ENCODE data around the gene RPS27. TPM values are rescaled to one million over a fixed set of nuclear protein-coding genes. Genes with fewer than 3 reads are reported as not detected.
A peak's percentile ranks its signal among the peaks of the same experiment; 100 is the strongest.

RPS27 gene
- total and polyA plus RNA-seq, 2 of the 13 experiments (the other 11 are each of a cell fraction or from before 2014, with no cell fraction given), result 3,737 to 9,964 TPM

DNA sequence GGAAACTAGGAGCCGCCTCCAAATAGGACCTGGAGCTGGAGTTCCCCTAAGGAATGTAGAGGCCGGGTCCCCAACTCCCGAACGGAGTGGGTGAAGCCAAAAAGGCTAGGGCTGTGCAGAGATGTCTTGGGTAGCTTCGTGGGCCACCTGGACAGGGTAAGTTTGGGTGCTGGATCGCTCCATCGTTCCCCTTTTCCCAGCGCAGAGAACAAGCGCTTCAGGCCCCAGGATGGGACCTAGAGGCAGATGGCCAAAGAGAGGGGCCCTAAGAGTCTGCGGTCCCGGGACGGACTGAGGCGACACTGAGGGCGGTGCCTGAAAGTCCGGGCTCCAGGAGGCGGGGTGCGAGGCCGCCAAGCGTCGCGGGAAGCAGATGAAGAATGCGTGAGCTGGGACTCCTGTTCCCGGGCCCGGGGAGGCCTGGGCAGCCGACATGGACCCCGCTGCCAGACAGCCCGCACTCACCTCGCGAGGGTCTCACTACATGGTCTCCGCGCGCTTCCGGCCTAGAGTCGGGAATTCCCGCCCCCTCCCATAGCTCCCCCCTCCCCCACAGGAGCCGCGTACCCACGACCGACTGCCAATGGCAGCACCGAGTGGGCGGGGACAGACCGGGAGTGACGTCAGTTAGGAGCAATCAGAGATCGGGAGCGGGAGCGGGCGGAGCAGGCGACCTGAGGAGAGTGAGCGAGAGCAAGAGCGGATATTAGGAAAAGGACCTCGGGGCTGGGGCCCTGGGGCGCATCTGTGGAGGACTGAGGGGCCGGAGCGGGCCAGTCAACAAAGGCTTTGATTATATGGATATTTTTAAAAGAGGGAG lies 27.3 kb upstream of the RPS27 start, which contains the start of gene SLC39A1 (continued):
- TF ChIP-seq ZNF432 (CRISPR knock-in tag; IDR thresholded peaks at IDR 0.05; ENCODE audit: borderline replicate concordance) (no peak), GABPB1 (CRISPR knock-in tag; IDR thresholded peaks at IDR 0.05) (peak; percentile 90), AKAP8 (CRISPR knock-in tag; IDR thresholded peaks at IDR 0.05) (no peak), SOX6 (IDR thresholded peaks at IDR 0.05) (no peak), SOX6 (CRISPR knock-in tag; IDR thresholded peaks at IDR 0.05) (no peak; the same call in none of the 2 replicates), PHF5A (CRISPR knock-in tag; IDR thresholded peaks at IDR 0.05; ENCODE audit: low read depth, unreplicated experiment) (no peak), ARNT2 (CRISPR knock-in tag; IDR thresholded peaks at IDR 0.05; ENCODE audit: low read depth) (no peak), REXO4 (CRISPR knock-in tag; IDR thresholded peaks at IDR 0.05; ENCODE audit: borderline replicate concordance) (no peak), ZNF234 (CRISPR knock-in tag; conservative IDR thresholded peaks at IDR 0.05) (no peak), ZNF430 (CRISPR knock-in tag; IDR thresholded peaks at IDR 0.05) (no peak; the same call in 1 of the 2 replicates), ZNF770 (CRISPR knock-in tag; IDR thresholded peaks at IDR 0.05) (no peak), ZFP1 (CRISPR knock-in tag; IDR thresholded peaks at IDR 0.05) (no peak), ZNF484 (CRISPR knock-in tag; IDR thresholded peaks at IDR 0.05; ENCODE audit: borderline replicate concordance, low read depth) (no peak), ZNF12 (CRISPR knock-in tag; IDR thresholded peaks at IDR 0.05) (no peak), CC2D1A (CRISPR knock-in tag; IDR thresholded peaks at IDR 0.05) (no peak), RORA (CRISPR knock-in tag; IDR thresholded peaks at IDR 0.05) (no peak), ZBTB21 (CRISPR knock-in tag; IDR thresholded peaks at IDR 0.05) (no peak)
- TF ChIP-seq, protein P1, sequence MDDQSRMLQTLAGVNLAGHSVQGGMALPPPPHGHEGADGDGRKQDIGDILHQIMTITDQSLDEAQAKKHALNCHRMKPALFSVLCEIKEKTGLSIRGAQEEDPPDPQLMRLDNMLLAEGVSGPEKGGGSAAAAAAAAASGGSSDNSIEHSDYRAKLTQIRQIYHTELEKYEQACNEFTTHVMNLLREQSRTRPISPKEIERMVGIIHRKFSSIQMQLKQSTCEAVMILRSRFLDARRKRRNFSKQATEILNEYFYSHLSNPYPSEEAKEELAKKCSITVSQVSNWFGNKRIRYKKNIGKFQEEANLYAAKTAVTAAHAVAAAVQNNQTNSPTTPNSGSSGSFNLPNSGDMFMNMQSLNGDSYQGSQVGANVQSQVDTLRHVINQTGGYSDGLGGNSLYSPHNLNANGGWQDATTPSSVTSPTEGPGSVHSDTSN (CRISPR knock-in tag; IDR thresholded peaks at IDR 0.05; ENCODE audit: borderline replicate concordance), result no peak; the same call in 1 of the 2 replicates
- TF ChIP-seq, protein P2, sequence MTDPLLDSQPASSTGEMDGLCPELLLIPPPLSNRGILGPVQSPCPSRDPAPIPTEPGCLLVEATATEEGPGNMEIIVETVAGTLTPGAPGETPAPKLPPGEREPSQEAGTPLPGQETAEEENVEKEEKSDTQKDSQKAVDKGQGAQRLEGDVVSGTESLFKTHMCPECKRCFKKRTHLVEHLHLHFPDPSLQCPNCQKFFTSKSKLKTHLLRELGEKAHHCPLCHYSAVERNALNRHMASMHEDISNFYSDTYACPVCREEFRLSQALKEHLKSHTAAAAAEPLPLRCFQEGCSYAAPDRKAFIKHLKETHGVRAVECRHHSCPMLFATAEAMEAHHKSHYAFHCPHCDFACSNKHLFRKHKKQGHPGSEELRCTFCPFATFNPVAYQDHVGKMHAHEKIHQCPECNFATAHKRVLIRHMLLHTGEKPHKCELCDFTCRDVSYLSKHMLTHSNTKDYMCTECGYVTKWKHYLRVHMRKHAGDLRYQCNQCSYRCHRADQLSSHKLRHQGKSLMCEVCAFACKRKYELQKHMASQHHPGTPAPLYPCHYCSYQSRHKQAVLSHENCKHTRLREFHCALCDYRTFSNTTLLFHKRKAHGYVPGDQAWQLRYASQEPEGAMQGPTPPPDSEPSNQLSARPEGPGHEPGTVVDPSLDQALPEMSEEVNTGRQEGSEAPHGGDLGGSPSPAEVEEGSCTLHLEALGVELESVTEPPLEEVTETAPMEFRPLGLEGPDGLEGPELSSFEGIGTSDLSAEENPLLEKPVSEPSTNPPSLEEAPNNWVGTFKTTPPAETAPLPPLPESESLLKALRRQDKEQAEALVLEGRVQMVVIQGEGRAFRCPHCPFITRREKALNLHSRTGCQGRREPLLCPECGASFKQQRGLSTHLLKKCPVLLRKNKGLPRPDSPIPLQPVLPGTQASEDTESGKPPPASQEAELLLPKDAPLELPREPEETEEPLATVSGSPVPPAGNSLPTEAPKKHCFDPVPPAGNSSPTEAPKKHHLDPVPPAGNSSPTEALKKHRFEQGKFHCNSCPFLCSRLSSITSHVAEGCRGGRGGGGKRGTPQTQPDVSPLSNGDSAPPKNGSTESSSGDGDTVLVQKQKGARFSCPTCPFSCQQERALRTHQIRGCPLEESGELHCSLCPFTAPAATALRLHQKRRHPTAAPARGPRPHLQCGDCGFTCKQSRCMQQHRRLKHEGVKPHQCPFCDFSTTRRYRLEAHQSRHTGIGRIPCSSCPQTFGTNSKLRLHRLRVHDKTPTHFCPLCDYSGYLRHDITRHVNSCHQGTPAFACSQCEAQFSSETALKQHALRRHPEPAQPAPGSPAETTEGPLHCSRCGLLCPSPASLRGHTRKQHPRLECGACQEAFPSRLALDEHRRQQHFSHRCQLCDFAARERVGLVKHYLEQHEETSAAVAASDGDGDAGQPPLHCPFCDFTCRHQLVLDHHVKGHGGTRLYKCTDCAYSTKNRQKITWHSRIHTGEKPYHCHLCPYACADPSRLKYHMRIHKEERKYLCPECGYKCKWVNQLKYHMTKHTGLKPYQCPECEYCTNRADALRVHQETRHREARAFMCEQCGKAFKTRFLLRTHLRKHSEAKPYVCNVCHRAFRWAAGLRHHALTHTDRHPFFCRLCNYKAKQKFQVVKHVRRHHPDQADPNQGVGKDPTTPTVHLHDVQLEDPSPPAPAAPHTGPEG (CRISPR knock-in tag; IDR thresholded peaks at IDR 0.05), result peak; percentile 67
- TF ChIP-seq, protein P3, sequence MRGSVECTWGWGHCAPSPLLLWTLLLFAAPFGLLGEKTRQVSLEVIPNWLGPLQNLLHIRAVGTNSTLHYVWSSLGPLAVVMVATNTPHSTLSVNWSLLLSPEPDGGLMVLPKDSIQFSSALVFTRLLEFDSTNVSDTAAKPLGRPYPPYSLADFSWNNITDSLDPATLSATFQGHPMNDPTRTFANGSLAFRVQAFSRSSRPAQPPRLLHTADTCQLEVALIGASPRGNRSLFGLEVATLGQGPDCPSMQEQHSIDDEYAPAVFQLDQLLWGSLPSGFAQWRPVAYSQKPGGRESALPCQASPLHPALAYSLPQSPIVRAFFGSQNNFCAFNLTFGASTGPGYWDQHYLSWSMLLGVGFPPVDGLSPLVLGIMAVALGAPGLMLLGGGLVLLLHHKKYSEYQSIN (CRISPR knock-in tag; IDR thresholded peaks at IDR 0.05; ENCODE audit: borderline replicate concordance), result no peak
